Embryonic facial prominence (tissue), 1 donor: ENCODE measurements around the gene EIF4H.
"Not testable (repeated sequence)": the region's sequence is repeated elsewhere in the genome, so short reads cannot be mapped to it uniquely, and the experiment has no call there.

Source experiments
- DNase-seq: peaks from one replicate; pipeline ENCODE4 v3.0.0-alpha.2; 2016; ENCODE audit errors: extremely low spot score

EIF4H gene

DNA sequence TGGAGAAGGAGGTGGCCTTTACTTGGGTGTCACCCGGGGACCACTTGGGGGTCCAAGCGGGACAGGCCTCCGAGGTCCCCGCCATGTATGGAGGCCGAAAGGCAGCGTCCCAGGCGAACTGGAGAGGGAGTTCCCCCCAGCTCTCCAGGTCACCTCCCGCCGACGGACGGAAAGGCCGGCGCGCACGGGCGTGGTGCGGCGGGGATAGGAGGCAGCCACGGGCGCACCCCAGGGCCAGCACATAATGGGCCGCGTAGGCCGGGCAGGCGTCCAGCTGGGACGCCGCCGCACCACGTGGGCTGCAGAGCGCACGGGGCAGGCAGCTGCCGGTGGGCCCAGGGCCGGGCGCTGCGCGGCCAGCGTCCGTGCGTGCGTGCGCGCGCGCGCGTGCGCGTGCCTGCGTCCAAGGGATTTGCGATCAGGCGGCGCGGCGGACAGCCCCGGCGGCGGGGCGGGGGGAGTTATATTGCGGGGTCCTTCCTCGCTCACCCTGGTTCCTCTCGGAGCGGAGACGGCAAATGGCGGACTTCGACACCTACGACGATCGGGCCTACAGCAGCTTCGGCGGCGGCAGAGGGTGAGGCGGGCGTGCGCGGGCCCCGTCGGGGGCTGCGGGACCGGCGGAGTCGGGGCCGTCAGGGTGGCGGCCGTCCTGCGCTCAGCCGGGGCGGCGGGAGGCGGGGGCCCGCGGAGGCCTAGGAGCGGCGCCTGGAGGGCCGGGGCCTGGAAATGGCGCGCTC, at the start of gene EIF4H:
EIF4H (plus strand) TSS at position 491 of the 740 bp plus-strand sequence; CDS start at position 519, 28 bp downstream.
- peak; percentile 89 for DNase-seq

DNA sequence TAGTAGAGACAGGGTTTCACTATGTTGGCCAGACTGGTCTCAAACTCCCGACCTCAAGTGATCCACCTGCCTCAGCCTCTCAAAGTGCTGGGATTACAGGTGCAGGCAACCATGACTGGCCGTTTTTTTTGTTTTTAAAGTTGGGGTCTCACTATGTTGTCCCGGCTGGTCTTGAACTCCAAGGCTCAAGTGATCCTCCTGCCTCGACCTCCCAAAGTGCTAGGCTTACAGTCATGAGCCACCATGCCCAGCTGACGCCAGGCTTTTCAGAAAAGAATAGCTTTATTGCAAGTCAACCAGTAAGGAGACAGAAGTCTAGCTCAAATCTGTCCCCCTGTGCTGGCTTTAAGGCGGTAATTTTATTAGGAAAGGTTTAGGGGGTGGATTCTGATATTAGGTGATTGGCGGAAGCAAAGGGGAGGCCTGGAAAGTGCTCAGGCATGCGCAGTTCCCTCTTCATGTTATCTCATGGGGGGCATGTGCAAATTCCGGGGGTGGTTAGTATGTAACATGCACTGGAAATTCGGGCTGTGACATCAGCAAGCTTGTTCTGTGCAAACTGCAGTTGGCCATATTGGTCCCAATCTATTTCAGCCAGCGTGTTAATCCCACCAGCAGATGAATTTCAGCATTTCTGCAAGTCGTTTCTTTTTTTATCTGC, 47.8 kb upstream of the EIF4H start:
- no peak for DNase-seq

DNA sequence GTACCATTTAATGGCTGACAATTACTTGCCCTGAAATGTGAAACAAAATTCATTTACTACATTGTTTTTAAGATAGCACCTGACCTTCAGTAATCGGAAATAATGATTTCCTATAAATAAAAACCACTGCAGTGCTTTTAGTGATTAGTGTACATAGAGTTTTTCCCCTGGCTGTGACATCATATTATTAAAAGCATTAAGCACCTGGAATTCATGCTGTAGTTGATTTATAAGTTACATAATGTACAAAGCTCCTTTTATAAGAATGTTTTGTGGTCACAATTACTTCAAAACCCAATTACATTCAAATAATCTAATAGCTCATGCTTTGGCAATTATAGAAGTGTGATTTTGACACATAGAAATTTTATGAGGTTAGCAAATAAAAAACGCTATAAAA, 44.3 kb upstream of the EIF4H start:
- DNase-seq = no peak

DNA sequence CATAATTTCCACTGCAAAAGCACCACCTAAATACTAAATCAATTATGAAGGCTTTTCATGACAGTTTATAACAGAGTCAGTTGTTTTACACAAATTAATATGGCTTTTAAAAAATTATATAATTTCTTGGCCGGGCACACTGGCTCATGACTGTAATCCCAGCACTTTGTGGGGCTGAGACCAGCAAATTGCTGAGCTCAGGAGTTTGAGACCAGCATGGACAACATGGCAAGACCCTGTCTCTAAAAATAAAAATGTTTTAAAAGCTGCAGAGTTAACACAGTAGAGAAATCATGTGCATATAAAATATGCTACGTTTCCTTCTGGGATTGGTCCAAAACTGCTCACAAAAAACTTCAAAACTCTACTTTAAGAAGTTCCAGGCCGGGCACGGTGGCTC, 43.6 kb upstream of the EIF4H start:
- no peak for DNase-seq

DNA sequence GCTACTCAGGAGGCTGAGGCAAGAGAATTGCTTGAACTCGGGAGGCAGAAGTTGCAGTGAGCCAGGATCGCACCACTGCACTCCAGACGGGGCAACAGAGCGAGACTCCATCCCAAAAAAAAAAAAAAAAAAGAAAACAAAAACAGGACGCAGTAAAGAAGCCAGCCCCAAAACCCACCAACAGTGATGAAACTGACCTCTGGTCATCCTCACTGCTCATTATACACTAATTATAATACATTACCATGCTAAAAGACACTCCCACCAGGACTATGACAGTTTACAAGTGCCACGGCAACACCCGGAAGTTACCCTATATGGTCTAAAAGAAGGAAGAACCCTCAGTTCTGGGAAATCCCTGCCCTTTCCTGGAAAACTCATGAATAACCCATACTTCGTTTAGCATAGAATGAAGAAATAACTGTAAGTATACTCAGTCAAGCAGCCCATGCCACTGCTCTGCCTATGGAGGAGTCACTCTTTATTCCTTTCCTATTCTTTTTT, 40.0 kb upstream of the EIF4H start:
- no peak for DNase-seq

DNA sequence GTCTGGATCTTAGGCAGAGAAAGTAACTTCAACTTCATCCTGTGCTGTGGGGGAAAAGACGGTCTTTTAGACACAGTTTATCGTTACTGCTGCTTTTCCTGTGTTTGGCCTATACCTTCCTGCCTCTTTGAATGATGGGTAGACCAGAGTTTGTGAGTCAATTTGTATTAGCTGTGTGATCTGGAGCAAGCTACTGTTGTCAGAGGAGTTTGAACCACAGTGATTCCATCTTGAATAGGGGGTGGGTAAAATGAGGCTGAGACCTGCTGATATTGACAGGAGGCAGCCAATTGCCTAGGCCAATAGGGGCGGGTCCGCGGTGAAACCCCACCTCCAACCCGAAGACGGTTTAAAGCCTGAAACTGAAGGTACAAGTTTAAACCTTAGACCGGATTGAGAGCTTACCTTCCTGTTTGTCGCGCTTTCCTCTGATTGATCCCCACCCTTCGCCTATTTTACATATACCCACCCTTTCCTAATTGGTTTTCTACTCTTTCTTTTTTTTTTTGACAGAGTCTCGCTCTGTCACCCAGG, 35.8 kb upstream of the EIF4H start:
- DNase-seq = no peak

DNA sequence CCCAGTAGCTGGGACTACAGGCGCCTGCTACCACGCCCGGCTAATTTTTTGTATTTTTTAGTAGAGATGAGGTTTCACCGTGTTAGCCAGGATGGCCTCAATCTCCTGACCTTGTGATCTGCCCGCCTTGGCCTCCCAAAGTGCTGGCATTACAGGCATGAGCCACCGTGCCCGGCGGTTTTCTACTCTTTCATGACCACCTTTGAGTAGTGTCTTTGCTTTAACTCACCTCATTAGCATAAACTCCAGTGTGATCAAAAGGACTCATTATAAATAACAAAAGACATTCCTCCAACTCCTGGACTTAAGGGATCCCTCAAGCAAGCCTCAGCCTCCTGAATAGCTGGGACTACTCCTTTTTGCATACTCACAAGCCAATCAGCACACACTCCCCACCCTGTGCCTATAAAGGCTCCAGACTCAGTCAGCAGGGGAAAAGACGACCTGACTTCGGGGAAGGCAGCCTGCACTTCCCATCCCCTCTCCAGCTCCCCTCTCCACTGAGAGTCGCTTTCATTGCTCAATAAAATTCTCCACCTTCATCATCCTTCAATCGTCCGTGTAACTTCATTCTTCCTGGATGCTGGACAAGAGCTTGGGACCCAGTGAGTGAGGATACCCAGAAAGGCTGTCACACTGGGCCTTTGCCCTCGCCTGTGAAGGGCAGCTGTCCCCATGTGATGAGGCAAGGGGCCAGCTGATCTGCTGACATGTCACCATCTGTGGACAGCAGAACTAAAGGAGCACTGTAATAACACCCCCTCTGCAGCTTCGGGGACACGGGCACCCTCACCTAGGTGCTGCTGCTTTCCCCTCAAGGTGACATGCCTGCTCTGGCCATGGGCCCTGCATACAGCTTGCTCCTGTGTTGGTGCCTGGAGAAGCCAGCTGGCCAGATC, 35.0 kb upstream of the EIF4H start:
- no peak for DNase-seq

DNA sequence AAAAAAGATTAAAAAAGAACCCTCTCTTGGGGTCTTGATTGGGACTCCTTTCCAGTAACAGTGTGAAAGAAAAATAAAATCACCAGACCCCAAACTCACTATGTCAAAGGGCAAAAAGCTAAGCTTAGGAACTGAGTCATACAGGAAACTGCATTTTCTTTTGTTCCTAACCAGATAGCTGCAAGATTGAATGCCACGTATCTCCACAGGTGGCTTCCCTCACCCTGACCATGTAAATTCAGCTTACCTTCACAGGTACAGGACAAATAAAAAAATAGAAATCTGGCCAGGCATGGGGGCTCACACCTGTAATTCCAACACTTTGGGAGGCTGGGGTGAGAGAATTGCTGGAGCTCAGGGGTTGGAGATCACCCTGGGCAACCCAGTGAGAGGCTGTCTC, 32.5 kb upstream of the EIF4H start:
- DNase-seq = no peak

DNA sequence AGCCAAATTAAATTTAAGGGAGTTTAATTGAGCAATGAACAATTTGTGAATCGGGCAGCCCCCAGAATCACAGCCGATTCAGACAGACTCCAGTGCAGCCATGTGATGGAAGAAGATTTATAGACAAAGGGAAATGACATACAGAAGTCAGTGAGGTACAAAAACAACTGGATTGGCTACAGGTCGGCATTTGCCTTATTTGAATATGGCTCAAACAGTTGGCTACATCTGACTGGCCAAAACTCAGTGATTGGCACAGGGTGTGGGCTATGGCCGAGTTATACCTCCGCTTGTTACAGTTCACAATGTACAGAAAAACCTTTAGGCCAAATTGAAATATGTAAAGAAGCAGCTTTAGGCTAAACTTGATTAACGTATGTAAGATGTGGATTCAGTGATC, 30.8 kb upstream of the EIF4H start:
- no peak for DNase-seq

DNA sequence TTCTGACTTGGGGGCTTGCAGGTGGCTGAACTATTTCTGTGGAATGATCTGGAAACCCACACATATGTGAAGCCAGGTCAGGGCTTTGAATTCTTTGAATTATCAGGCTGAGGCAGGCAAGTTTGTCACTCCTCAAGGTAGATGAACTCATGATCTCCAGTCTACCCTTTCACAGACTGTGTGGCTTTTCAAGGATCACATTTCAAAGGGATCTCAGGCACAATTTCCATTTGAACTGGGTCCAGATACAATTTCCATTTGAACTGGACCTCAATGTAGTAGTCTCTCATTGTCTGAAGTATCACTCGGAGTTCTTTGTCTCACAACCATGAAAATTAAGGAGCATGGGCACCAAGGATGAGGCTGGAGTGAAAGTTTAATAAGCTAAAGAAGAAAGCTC, 25.7 kb upstream of the EIF4H start:
- DNase-seq = no peak

DNA sequence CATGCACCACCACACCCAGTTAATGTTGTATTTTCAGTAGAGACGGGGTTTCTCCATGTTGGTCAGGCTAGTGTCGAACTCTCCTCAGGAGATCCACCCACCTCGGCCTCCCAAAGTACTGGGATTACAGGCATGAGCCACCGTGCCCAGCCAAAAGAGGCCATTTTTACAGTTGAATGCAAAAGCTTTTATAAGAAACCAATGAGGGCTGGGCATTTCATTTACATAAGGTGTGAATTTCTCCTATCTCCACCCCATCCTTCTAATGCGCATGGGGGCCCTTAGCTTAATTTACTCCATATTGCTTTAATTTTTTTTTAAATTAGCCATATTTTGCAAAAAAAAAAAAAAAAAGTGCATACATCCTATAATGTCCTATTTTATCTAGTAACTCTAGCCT, 25.1 kb upstream of the EIF4H start:
- no peak for DNase-seq

DNA sequence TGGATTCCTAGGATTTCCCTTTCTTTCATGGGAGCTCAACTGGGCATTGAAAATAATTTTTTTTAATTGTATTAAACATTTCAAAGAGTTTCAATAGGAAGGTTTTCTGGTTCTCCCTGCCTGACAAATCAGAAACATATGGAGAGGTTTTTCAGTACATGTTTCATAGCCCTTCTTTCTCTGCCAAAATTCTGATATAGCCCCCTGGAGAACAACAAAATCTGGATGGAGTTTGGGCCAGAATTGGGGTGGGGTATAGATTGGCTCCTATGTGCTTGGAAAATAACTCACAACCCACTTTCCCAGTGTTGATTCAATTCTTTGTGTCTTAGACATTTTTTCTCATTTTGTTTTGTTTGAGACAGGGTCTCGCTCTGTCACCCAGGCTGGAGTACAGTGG, 24.6 kb upstream of the EIF4H start:
- peak; percentile 78 for DNase-seq

DNA sequence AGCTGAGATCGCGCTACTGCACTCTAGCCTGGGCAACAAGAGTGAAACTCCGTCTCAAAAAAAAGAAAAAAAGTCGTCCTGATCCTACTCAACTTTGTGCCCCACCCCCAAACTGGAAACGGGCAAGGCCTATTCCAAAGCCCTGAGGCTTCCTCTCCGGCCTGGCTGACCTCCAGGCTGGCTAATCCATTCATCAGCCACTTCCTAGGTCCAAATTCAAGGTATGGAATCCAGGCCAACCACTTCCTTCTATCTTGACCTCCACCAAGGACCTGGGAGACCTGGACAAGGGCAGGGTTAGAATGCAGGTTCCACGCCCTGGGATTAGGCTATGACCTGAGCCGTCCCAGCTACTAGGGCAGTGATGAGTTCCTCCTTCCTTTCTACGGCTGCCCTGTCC, 20.4 kb upstream of the EIF4H start:
- DNase-seq = no peak

DNA sequence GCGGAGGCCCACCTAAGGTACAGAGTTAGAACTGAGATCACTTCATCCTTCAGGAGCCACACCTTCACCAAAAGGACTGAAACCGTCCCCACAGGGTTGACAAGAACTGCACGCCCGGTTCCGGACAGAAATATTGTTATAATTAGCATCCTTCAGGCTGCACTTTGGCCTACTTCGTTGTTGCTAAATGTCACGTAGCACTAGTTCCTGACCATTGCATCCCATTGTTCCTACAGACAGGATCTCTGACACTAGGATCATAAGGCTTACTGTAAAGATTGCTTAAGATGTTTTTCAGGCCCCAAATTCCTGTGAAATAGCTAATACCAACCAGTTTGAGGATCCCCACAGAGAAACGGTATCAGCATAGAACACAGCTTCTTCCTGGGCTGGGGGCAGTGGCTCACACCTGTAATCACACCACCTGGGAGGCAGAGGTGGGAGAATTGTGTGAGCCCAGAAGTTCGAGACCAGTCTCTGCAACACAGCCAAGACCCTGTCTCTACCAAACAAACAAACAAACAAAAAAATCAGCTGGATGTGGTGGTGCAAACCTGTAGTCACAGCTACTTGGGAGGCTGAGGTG, 18.3 kb upstream of the EIF4H start:
- DNase-seq = no peak

DNA sequence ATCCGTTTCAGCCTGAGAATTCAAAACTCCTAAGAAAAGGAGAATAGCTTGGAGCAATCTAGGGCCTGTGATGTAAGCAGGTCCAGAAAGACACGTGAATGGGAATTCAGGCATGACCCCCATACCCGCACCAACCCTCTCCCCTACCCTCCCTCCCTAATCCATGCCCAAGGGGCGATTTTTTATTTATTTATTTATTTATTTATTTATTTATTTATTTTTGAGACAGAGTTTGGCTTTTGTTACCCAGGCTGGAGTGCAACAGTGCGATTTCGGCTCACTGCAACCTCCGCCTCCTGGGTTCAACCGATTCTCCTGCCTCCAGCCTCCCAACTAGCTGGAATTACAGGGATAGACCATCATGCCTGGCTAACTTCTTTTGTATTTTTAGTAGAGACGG, 16.6 kb upstream of the EIF4H start:
- no peak for DNase-seq

DNA sequence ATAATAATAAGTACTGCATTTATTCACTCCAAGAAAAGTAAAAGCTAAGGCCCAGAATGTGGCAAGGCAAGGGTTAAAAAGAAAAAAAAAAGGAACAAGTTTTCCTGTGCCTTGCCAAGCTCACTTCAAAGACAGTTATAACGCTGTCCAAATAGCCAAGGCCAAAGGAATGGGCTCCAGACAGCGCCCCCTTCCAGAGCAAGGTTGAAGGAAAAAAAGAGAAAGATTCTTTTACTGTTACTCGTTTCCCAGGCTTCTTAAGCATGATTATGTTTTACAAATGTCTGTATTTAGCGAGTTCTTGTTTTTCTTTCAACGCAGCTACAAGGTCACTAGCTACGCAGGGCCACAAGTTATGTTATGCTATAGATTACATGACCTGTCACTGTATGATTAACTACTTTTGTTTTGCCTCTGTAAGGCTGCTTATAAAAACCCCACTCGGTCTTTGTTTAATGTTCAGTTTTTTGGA, 9.1 kb upstream of the EIF4H start:
- no peak for DNase-seq

DNA sequence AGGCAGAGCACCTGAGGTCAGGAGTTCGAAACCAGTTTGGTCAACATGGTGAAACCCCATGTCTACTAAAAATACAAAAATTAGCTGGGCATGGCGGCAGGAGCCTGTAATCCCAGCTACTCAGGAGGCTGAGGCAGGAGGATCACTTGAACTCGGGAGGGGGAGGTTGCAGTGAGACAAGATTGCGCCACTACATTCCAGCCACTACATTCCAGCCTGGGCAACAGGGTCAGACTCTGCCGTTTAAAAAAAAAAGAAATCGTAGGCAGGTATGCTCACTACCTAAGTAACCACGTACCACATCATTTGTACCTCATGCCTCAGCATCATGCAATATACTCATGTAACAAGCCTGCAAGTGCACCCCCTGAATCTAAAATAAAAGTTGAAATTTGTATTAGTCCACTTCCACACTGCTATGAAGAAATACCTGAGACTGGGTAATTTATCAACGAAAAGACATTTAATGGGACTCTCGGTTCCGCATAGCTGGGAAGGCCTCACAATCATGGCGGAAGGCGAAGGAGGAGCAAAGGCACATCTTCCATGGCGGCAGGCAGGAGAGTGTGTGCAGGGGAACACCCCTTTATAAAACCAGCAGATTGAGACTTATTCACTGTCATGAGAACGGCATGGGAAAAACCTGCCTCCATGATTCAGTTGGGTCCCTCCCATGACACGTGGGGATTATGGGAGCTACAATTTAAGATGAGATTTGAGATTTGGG, 8.1 kb upstream of the EIF4H start:
- DNase-seq = no peak

DNA sequence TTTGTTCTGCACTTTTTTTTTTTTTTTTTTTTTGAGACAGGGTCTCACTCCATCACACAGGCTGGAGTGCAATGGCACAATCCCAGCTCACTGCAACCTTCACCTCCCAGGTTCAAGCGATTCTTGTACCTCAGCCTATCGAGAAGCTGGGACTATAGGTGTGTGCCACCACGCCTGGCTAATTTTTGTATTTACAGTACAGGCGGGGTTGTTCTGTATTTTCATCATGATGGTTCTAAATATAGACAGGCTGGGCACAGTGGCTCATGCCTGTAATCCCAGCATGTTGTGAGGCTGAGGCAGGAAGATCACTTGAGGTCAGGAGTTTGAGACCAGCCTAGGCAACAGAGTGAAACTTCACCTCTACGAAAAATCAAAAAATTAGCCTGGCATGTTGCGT, 6.8 kb upstream of the EIF4H start:
- DNase-seq = not testable (repeated sequence)

DNA sequence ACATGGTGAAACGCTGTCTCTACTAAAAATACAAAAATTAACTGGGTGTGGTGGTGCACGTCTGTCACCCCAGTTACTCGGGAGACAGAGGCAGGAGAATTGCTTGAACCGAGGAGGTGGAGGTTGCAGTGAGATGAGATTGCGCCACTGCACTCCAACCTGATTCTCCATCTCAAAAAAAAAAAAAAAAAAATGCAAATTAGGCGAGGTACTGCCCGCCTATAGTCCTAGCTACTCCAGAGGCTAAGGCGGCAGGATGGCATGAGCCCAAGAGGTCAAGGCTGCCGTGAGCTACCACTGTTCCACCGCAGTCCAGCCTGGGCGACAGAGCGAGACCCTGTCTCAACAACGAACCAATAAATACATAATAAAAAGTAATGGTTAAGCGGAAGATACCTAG, 1.1 kb upstream of the EIF4H start:
- no peak for DNase-seq

DNA sequence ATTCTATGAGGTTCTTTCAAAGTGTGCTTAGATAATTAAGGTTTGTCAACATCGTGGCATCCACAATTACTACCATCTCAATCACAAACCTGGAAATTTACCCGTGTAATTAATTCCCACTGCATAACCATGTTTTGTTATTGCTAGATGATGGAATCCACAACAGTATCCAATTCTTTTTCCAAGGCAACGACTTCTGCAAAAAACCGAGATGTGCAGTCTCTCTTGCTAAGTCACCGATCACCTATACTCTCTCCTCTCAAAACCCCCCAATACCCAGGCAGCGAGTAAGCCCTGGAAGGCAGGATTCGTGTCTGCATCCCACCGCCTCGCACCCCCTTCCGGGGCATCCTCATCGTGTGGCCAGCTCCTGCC, 678 bp upstream of the EIF4H start:
- no peak for DNase-seq

DNA sequence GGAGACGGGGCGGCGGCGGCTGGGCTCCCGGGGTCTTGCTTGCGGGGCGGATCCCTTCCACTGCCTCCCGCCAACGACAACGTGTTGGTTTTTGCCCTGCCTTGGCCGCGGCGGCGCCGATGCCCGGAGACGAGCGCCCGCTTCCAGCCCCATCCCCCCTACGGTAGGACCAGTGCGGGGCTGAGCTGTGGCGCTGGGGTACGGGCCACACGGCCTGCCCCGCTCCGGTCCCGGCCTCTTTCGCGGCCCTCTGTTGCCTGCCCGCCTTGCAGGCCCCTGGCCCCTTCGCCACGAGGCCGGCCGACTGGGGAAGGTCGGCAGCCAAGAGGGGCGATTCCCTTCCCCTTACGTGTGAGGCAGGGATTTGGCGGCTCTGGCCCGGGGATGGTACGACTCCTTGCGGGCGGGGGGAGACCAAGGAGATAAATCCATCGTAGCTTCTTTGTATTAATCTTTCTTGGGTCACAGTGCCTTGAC, 488 bp downstream of the EIF4H start:
- no peak for DNase-seq
